ENCODE results near the gene RTN4. TPM values are rescaled to one million over a fixed set of nuclear protein-coding genes. Genes with fewer than 3 reads are reported as not detected.

Gene RTN4
- total RNA-seq, 1 experiment from 2014 or later, result 164 TPM

DNA sequence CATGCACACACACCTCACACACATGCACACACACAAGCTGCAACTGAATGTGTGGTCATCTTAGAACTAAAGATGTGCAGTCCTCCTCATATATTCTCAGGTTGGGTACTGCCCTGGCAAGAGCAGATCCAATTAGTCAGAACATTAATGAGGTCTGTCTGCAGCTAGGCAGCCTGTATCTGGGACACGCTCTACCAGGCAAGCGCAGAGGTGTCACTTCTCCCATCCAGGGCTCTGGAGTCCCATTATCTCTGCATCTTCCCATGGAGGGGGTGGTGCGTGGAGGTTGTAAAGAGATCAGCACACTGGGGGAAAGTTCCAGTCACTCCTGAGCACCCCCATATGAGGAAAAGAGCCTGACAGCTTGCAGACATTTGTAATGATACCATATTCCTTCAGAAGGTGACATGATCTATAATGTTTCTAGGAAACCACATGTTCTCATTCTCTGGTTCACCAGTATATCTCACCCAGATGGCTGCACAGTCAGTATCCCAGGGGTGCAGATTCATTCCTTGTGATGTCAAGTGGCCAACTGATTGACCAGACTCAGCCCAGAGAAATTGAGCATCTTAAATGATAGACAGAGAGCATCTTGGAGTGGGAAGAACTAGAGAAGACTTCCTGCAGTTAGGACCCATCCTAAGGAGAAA, 95.4 kb downstream of the RTN4 start:
- no peak for DNase-seq
- Histone ChIP-seq H3K27me3 (no peaks in the 10 kb centered on the region), H3K27ac (no peak overlapping the region), H3K36me3 (no peaks in the 10 kb centered on the region), H3K4me1 (no peaks in the 10 kb centered on the region), H3K9me3 (replicated peaks) (no peaks in the 10 kb centered on the region), H3K4me3 (no peak overlapping the region)

DNA sequence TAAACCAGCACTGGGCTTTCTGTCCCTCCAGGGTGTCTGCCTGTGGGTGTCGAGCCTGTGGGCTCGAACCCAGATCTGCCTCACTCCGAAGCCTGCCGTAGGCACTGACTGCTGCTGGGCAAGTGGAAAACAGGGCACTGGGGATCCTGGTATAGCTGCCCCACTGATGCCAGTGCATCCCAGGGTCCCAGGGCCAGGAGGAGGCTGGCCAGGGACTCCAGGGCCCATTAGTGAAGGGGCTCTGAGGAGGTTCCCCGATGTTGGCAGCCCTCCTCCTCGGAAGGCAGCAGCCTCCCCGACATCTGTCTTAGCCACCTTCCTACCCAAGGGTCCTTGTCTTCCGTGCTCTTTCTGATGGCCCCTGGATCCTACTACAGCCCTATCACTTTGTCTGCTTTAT, 96.1 kb downstream of the RTN4 start:
- Histone ChIP-seq H3K4me3 (no peak overlapping the region), H3K27ac (no peak overlapping the region), H3K9me3 (replicated peaks) (no peaks in the 10 kb centered on the region), H3K27me3 (no peaks in the 10 kb centered on the region), H3K4me1 (no peaks in the 10 kb centered on the region), H3K36me3 (no peaks in the 10 kb centered on the region)
- no peak for DNase-seq

DNA sequence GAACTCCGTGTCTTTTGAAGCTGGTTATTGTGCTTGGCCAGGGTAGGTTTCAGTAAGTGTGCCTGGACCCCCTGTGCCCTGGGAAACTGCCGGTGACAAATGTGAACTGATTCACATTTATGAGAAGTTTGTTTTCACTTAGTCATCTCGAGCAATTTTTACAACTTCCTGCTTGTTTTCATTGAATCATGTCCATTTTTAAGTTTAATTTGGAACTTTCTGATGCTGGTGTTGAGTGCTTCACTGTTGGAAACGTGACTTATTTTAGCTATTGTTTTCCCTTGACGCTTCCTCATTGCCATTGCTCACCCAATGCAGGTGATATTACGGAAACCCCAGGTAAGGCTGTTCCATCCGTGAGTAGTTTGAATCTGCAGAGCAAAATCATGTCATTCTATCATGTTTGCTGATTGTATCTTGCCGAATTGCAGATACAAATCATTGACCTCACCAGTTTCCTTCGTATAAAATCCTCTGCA, 97.2 kb downstream of the RTN4 start:
- no peak overlapping the region for H3K27ac ChIP-seq
- H3K4me1 ChIP-seq, result no peaks in the 10 kb centered on the region
- no peak overlapping the region for H3K4me3 ChIP-seq
- no peak for DNase-seq
- no peaks in the 10 kb centered on the region for H3K36me3 ChIP-seq
- H3K27me3 ChIP-seq, result no peaks in the 10 kb centered on the region
- no peaks in the 10 kb centered on the region for H3K9me3 ChIP-seq (replicated peaks)

DNA sequence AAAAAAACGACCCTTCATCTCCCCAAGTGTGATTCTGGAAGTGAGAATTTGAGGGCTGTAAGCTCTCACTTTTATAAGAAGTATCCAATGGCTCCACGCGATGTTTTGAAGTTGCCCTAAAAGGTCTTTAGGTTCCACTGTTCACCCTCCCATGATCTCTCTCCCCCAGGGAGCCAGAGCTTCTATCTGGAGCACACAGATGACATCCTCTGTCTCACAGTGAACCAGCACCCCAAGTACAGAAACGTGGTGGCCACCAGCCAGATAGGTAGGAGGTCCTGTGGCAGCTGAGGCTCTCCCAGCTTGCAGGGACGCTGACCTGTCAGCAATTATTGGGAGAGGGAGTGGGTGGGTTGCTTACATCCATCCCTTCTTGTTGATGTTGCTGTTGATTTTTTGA, 97.8 kb downstream of the RTN4 start:
- Histone ChIP-seq H3K9me3 (replicated peaks) (no peaks in the 10 kb centered on the region), H3K4me1 (no peaks in the 10 kb centered on the region), H3K27me3 (no peaks in the 10 kb centered on the region), H3K27ac (no peak overlapping the region), H3K36me3 (no peaks in the 10 kb centered on the region), H3K4me3 (no peak overlapping the region)
- DNase-seq, result no peak

GRCh38 chr2:54950811-54951210, 99.4 kb downstream of the RTN4 start:
- no peak overlapping the region for H3K4me3 ChIP-seq
- H3K27ac ChIP-seq, result no peak overlapping the region
- DNase-seq, result no peak
- no peaks in the 10 kb centered on the region for H3K4me1 ChIP-seq
- H3K27me3 ChIP-seq, result no peaks in the 10 kb centered on the region
- no peaks in the 10 kb centered on the region for H3K36me3 ChIP-seq
- no peaks in the 10 kb centered on the region for H3K9me3 ChIP-seq (replicated peaks)

DNA sequence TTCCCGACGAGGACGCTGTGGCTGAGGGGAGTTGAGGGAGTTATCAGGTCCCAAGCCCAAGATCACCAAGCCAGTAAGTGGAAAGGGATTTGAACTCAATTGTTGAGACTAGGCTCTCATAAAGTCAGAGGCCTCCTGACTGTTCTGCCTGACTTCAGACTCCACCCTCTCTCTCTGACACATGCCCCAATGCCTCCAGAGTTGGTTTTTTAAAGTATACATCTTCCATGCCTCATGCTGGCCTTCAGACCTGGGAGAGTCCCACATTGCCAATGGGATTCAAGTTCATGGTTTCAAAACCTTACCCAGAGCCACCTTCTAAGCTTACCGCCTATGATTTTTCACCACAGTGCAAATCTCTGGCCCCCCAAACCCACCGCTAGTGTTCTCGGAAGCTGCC, 100.8 kb downstream of the RTN4 start:
- no peak for DNase-seq

DNA sequence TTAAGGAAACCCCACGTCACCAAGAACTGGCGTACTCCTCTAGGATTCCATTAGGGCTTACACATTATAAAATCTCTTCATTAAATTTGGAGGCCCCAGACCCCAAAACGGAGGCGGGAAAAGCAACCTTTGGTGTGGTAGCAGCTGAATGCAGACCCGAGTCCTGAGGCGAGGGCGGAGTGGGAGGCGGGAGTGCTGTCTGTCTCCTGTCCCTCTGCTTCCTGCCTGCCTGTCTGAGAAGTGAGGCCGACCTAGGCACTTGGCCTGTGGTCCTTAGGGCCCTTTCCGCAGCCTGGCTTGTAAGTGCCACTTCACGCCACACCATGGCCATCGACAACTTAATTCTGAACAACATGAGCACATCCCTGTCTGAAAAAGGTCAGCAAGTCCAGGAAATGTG, 102.1 kb downstream of the RTN4 start:
- DNase-seq, result no peak
- Histone ChIP-seq H3K27me3 (no peaks in the 10 kb centered on the region), H3K36me3 (no peaks in the 10 kb centered on the region), H3K9me3 (replicated peaks) (no peaks in the 10 kb centered on the region), H3K4me3 (no peak overlapping the region), H3K27ac (no peak overlapping the region), H3K4me1 (no peaks in the 10 kb centered on the region)

More for the DNA sequence above, 100.8 kb downstream of the RTN4 start:
- H3K9me3 ChIP-seq (replicated peaks), result no peaks in the 10 kb centered on the region
- no peaks in the 10 kb centered on the region for H3K27me3 ChIP-seq
- H3K27ac ChIP-seq, result no peak overlapping the region
- no peaks in the 10 kb centered on the region for H3K4me1 ChIP-seq
- no peaks in the 10 kb centered on the region for H3K36me3 ChIP-seq
- no peak overlapping the region for H3K4me3 ChIP-seq

- Histone ChIP-seq H3K36me3 (no peaks in the 10 kb centered on the region), H3K4me1 (no peaks in the 10 kb centered on the region), H3K4me3 (no peak overlapping the region), H3K9me3 (replicated peaks) (no peaks in the 10 kb centered on the region), H3K27ac (no peak overlapping the region), H3K27me3 (no peaks in the 10 kb centered on the region)
- no peak for DNase-seq
These were observed 102.6 kb downstream of the RTN4 start for GRCh38 chr2:54947646-54948045.

DNA sequence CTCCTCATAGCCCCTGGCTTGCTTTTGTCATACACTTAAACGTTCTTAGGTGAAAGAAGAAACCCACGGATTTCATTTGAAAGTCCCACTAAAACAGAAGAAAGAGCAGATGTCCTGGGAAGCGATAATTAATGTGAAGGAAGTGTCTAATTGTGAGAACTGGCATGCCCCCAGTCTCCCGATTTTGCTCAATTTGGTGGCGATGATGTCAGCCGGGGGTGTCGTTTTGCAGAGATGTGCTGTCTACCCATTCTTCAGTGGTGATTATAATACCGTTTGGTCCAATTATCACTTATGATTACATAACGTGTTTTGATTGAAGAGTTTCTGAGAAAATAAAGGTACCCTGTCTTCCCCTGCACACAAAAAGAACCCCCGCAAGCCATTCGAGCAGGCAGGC, 103.1 kb downstream of the RTN4 start:
- Histone ChIP-seq H3K27me3 (no peaks in the 10 kb centered on the region), H3K27ac (no peak overlapping the region), H3K9me3 (replicated peaks) (no peaks in the 10 kb centered on the region), H3K4me1 (no peaks in the 10 kb centered on the region), H3K4me3 (no peak overlapping the region), H3K36me3 (no peaks in the 10 kb centered on the region)
- DNase-seq, result no peak

GRCh38 chr2:54946220-54946805, 103.9 kb downstream of the RTN4 start:
- Histone ChIP-seq H3K27ac (no peak overlapping the region), H3K4me3 (no peak overlapping the region), H3K9me3 (replicated peaks) (no peaks in the 10 kb centered on the region), H3K36me3 (no peaks in the 10 kb centered on the region), H3K4me1 (no peaks in the 10 kb centered on the region), H3K27me3 (no peaks in the 10 kb centered on the region)
- DNase-seq, result no peak

DNA sequence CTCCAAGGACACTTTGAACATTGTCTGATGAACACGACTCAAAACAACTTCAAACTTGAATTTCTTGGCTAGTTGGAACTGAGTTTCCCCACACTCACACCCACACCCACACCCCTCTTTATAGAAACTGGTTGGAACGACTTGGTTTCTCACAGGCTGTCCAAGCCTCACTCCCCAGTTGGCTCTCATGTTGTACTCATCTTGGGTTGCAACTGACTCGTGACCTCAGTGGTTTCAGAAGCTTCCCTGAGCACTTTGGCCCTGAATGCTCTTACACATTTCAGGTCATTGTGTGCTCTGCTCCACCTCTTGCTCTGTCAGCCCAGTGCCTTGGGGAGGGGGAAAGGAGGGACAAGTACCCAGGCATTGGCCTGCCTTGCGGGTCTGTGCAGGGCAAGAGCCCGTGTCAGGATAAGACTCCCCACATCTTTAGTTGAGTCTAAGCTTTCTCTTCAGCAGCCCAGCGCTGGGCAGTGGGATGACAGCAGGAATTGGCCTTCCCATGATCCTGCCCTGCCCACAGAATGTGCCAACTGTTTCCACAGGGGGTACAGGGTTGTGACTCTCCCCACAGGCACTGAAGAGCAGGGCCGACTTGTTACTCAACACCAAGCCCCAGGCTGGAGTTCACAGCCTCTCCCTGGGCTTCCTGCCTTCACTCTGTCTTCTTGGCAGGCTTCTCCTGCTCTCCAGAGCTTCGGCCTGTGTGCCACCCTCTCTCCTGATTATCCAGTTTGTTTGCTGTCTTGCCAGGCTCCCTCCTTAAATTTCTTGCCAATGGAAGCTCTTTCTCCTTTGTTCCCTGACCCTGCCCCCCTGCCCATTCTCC, 104.6 kb downstream of the RTN4 start:
- Histone ChIP-seq H3K27me3 (no peaks in the 10 kb centered on the region), H3K9me3 (replicated peaks) (no peaks in the 10 kb centered on the region), H3K4me3 (no peak overlapping the region), H3K36me3 (no peaks in the 10 kb centered on the region), H3K27ac (no peak overlapping the region), H3K4me1 (no peaks in the 10 kb centered on the region)
- no peak for DNase-seq

- Histone ChIP-seq H3K9me3 (replicated peaks) (no peaks in the 10 kb centered on the region), H3K4me1 (no peaks in the 10 kb centered on the region), H3K36me3 (no peaks in the 10 kb centered on the region), H3K4me3 (no peak overlapping the region), H3K27me3 (no peaks in the 10 kb centered on the region), H3K27ac (no peak overlapping the region)
- DNase-seq, result no peak
These were observed 105.4 kb downstream of the RTN4 start for GRCh38 chr2:54944724-54945326.

GRCh38 chr2:54942373-54942772, 107.9 kb downstream of the RTN4 start:
- DNase-seq, result no peak
- no peak overlapping the region for H3K4me3 ChIP-seq
- H3K4me1 ChIP-seq, result no peaks in the 10 kb centered on the region
- no peaks in the 10 kb centered on the region for H3K9me3 ChIP-seq (replicated peaks)
- H3K27ac ChIP-seq, result no peak overlapping the region
- no peaks in the 10 kb centered on the region for H3K36me3 ChIP-seq
- H3K27me3 ChIP-seq, result no peaks in the 10 kb centered on the region

DNA sequence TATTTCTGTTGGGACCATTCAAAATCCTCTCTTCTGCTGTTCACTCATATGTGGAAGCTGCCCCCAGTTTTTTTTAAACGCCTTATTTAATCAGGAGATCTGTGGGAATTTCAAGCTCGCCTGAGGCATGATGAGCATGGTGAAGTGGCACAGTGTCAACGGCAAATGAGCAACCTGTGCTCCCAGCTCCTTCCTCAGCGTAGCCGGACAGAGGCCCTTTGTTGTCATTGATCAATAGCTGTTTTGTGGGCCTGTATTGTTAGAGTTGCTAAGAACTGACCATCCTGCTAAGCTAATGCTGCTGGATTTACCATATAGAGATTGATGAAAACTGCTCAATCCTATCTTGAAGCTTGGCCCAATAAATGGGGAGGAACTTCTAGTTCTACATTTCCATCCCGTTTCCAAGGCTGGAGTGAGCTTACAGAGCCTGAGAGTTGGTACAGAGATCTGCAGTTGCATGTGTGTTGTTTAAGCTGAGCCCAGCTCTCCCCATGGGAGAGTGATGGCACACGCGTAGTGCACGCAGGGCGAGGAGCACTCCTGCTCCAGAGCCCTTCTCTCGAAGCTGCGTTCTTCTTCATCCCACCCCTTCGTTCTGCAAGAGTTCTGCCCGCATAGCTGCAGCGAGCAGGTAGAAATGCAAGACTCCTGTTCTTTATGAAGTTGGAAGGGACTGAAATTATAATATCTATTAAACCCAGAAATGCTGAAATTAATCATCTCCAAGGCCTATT, 108.8 kb downstream of the RTN4 start:
- Histone ChIP-seq H3K4me1 (no peaks in the 10 kb centered on the region), H3K4me3 (no peak overlapping the region), H3K27me3 (no peaks in the 10 kb centered on the region), H3K9me3 (replicated peaks) (no peaks in the 10 kb centered on the region), H3K27ac (no peak overlapping the region), H3K36me3 (no peaks in the 10 kb centered on the region)
- no peak for DNase-seq
